H9 (cell line): ENCODE results near the gene CD209. TPM values are rescaled to one million over a fixed set of nuclear protein-coding genes. Genes with fewer than 3 reads are reported as not detected.

ENCODE experiments used
- DNase-seq: peaks from one replicate; pipeline ENCODE4 v3.0.0-alpha.2; 2017
- H2AFZ ChIP-seq: one replicate; pipeline ENCODE4 v1.6.1; 2013; ENCODE audit warnings: mild to moderate bottlenecking, low read length, control low read depth, moderate library complexity
- H2AK5ac ChIP-seq: 2 replicates; pipeline ENCODE4 v1.6.1; 2013; ENCODE audit warnings: low read length, control low read depth, mixed read lengths; ENCODE audit not compliant: insufficient read length
- H2BK120ac ChIP-seq: one replicate; pipeline ENCODE4 v1.6.1; 2013; ENCODE audit warnings: low read depth, mild to moderate bottlenecking, low read length, control low read depth, inconsistent platforms; ENCODE audit not compliant: poor library complexity, severe bottlenecking
- H2BK12ac ChIP-seq: 2 replicates; pipeline ENCODE4 v1.6.1; 2013; ENCODE audit warnings: low read length, control low read depth, mixed read lengths, low read depth; ENCODE audit not compliant: insufficient read length
- H2BK15ac ChIP-seq: 2 replicates; pipeline ENCODE4 v1.6.1; 2013; ENCODE audit warnings: low read depth, low read length, control low read depth
- H2BK20ac ChIP-seq: one replicate; pipeline ENCODE4 v1.6.1; 2013; ENCODE audit warnings: low read depth, mild to moderate bottlenecking, low read length, control low read depth, inconsistent platforms; ENCODE audit not compliant: poor library complexity, severe bottlenecking
- H2BK5ac ChIP-seq: 2 replicates; pipeline ENCODE4 v1.6.1; 2013; ENCODE audit warnings: low read length, control low read depth, mixed read lengths; ENCODE audit not compliant: insufficient read length
- H3K14ac ChIP-seq: 2 replicates; pipeline ENCODE4 v1.6.1; 2013; ENCODE audit warnings: low read length, control low read depth; ENCODE audit not compliant: insufficient read depth
- H3K18ac ChIP-seq: 2 replicates; pipeline ENCODE4 v1.6.1; 2013; ENCODE audit warnings: low read depth, mild to moderate bottlenecking, mixed read lengths, low read length, control low read depth; ENCODE audit not compliant: insufficient read length
- H3K23ac ChIP-seq: 2 replicates; pipeline ENCODE4 v1.6.1; 2013; ENCODE audit warnings: low read length, control low read depth, mixed read lengths, low read depth; ENCODE audit not compliant: insufficient read length
- H3K23me2 ChIP-seq: 2 replicates; pipeline ENCODE4 v1.6.1; 2013; ENCODE audit warnings: low read depth, mild to moderate bottlenecking, mixed read lengths, low read length, control low read depth; ENCODE audit not compliant: insufficient read length, poor library complexity, severe bottlenecking
- H3K27ac ChIP-seq: 2 replicates; pipeline ENCODE4 v1.5.1; 2013; ENCODE audit warnings: low read length, control low read depth, mixed read lengths, low read depth; ENCODE audit not compliant: insufficient read length
- H3K27me3 ChIP-seq: 2 replicates; pipeline ENCODE4 v1.6.1; 2013; ENCODE audit warnings: low read length, control low read depth, inconsistent platforms; ENCODE audit not compliant: insufficient read depth
- H3K4ac ChIP-seq: 2 replicates; pipeline ENCODE4 v1.6.1; 2013; ENCODE audit warnings: low read depth, mild to moderate bottlenecking, control low read depth, inconsistent platforms, low read length, moderate library complexity
- H3K4me1 ChIP-seq: 2 replicates; pipeline ENCODE4 v1.6.1; 2013; ENCODE audit warnings: low read length, control low read depth, inconsistent platforms; ENCODE audit not compliant: insufficient read depth
- H3K4me2 ChIP-seq: 2 replicates; pipeline ENCODE4 v1.6.1; 2013; ENCODE audit warnings: low read length, control low read depth, mixed read lengths; ENCODE audit not compliant: insufficient read length, insufficient read depth
- H3K56ac ChIP-seq: 2 replicates; pipeline ENCODE4 v1.6.1; 2013; ENCODE audit warnings: low read depth, mild to moderate bottlenecking, mixed read lengths, low read length, control low read depth; ENCODE audit not compliant: insufficient read length
- H3K79me1 ChIP-seq: 2 replicates; pipeline ENCODE4 v1.6.1; 2013; ENCODE audit warnings: low read depth, mild to moderate bottlenecking, moderate library complexity, low read length, control low read depth, inconsistent platforms; ENCODE audit not compliant: insufficient read depth, poor library complexity, severe bottlenecking
- H3K79me2 ChIP-seq: 2 replicates; pipeline ENCODE4 v1.6.1; 2013; ENCODE audit warnings: low read length, control low read depth, inconsistent platforms; ENCODE audit not compliant: insufficient read depth
- H3K9ac ChIP-seq: 2 replicates; pipeline ENCODE4 v1.6.1; 2013; ENCODE audit warnings: low read length, control low read depth, mixed read lengths; ENCODE audit not compliant: insufficient read length; ENCODE audit errors: extremely low read depth
- H3K9me3 ChIP-seq: one replicate; pipeline ENCODE4 v1.6.1; 2013; ENCODE audit warnings: low read depth, low read length, inconsistent platforms; ENCODE audit not compliant: control insufficient read depth
- H3T11ph ChIP-seq: one replicate; pipeline ENCODE4 v1.6.1; 2013; ENCODE audit warnings: mild to moderate bottlenecking, low read length, control low read depth, inconsistent platforms
- H4K20me1 ChIP-seq: one replicate; pipeline ENCODE4 v1.6.1; 2013; ENCODE audit not compliant: control insufficient read depth, insufficient read length, insufficient read depth
- H4K5ac ChIP-seq: 2 replicates; pipeline ENCODE4 v1.6.1; 2013; ENCODE audit warnings: low read depth, mild to moderate bottlenecking, mixed read lengths, low read length, control low read depth; ENCODE audit not compliant: insufficient read length
- H4K8ac ChIP-seq: replicated peaks from 2 replicates; pipeline ENCODE4 v1.6.1; 2013; ENCODE audit warnings: low read length, control low read depth, mixed read lengths, low read depth; ENCODE audit not compliant: insufficient read length
- H4K91ac ChIP-seq: 2 replicates; pipeline ENCODE4 v1.6.1; 2013; ENCODE audit warnings: low read depth, mild to moderate bottlenecking, moderate library complexity, mixed read lengths, low read length, control low read depth; ENCODE audit not compliant: insufficient read length
- H3K27ac Mint-ChIP-seq, 3 experiments: 2 replicates in 2 of 3; 3 replicates in 1 of 3; pipeline ENCODE4 v1.8.0; 2020 to 2021; ENCODE audit warnings: mixed read lengths in 3 of 3, mild to moderate bottlenecking in 1 of 3, moderate library complexity in 1 of 3
- H3K27me3 Mint-ChIP-seq: 2 replicates; pipeline ENCODE4 v1.8.0; 2021; ENCODE audit warnings: low read depth, mild to moderate bottlenecking, moderate library complexity, mixed read lengths
- H3K36me3 Mint-ChIP-seq, 3 experiments: 2 replicates in 2 of 3; 3 replicates in 1 of 3; pipeline ENCODE4 v1.8.0; 2020 to 2021; ENCODE audit warnings: low read depth in 3 of 3, mixed read lengths in 3 of 3; ENCODE audit not compliant: insufficient read depth in 1 of 3
- H3K4me1 Mint-ChIP-seq, 2 experiments: 2 replicates each; pipeline ENCODE4 v1.8.0; 2020; ENCODE audit warnings: mixed read lengths in 2 of 2
- H3K4me3 Mint-ChIP-seq, 2 experiments: 2 replicates in 1 of 2; 3 replicates in 1 of 2; pipeline ENCODE4 v1.8.0; 2020 to 2021; ENCODE audit warnings: mild to moderate bottlenecking in 2 of 2, mixed read lengths in 2 of 2, moderate library complexity in 1 of 2
- H3K9me3 Mint-ChIP-seq, 2 experiments: 2 replicates in 1 of 2; 3 replicates in 1 of 2; pipeline ENCODE4 v1.8.0; 2020; ENCODE audit warnings: mild to moderate bottlenecking in 2 of 2, mixed read lengths in 2 of 2, moderate library complexity in 1 of 2
- WGBS: extraction: QIAGEN DNeasy Blood & Tissue Kit; methylation state at CpG from one replicate; pipeline ENCODE4 v1.1.7; 2013; ENCODE audit warnings: missing lambda C conversion rate, low lambda C conversion rate, mixed read lengths; ENCODE audit not compliant: insufficient read length; ENCODE audit errors: extremely low coverage; 5-methylcytosine and 5-hydroxymethylcytosine counted together
- total RNA-seq: library from RNA; stranded (reverse); gene quantifications from 2 replicates; pipeline ENCODE4 v1.2.1, GENCODE V29; 2021
- TF ChIP-seq, protein P1 (sequence below): fragments of 200-600 bp; sonication (generic); conservative IDR thresholded peaks from 3 replicates; pipeline ENCODE4 v1.8.0; 2021; ENCODE audit warnings: antibody characterized with exemption, mild to moderate bottlenecking

The CD209 gene
- total RNA-seq, 1 experiment from 2014 or later: not detected

DNA sequence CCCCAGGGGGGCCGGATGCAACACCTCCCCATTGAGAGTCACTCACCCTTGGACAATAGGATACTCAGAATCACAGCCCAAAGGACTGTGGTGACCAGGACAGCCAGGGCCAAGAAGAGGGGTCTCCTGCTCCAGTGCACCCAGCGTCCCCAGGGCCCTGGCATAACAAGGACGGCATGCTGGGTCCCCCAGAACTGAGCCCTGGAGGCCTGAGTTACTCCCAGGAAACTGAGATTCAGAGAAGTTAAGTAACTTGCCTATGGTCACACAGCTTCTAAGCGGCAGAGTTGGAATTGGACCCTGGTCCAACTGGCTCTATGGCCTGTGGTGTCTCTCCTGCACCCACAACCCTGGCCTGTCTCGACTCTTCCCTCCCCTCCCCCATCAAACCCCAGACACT is 15.7 kb downstream of the CD209 start:
- Histone ChIP-seq H3K27me3 (peaks cover 18% of the 10 kb centered on the region; the same call in 1 of the 2 replicates), H3K9ac (no peak overlapping the region), H2BK12ac (no peak overlapping the region), H3K9me3 (no peaks in the 10 kb centered on the region), H4K8ac (no peak overlapping the region), H3K14ac (no peak overlapping the region), H2AK5ac (no peak overlapping the region), H2BK5ac (no peak overlapping the region), H3K23ac (no peak overlapping the region), H3K4ac (no peak overlapping the region), H2BK20ac (no peak overlapping the region), H4K20me1 (no peaks in the 10 kb centered on the region), H3T11ph (no peak overlapping the region), H3K56ac (no peak overlapping the region), H2BK120ac (no peak overlapping the region), H2BK15ac (no peak overlapping the region), H3K79me2 (no peaks in the 10 kb centered on the region), H3K23me2 (peaks cover 7% of the 10 kb centered on the region), H4K91ac (no peak overlapping the region), H4K5ac (no peak overlapping the region), H2AFZ (no peak overlapping the region), H3K4me1 (no peaks in the 10 kb centered on the region), H3K79me1 (no peaks in the 10 kb centered on the region), H3K4me2 (no peak overlapping the region), H3K27ac (no peak overlapping the region), H3K18ac (no peak overlapping the region)
- H3K27ac Mint-ChIP-seq: no peak overlapping the region
- TF ChIP-seq, protein P1, sequence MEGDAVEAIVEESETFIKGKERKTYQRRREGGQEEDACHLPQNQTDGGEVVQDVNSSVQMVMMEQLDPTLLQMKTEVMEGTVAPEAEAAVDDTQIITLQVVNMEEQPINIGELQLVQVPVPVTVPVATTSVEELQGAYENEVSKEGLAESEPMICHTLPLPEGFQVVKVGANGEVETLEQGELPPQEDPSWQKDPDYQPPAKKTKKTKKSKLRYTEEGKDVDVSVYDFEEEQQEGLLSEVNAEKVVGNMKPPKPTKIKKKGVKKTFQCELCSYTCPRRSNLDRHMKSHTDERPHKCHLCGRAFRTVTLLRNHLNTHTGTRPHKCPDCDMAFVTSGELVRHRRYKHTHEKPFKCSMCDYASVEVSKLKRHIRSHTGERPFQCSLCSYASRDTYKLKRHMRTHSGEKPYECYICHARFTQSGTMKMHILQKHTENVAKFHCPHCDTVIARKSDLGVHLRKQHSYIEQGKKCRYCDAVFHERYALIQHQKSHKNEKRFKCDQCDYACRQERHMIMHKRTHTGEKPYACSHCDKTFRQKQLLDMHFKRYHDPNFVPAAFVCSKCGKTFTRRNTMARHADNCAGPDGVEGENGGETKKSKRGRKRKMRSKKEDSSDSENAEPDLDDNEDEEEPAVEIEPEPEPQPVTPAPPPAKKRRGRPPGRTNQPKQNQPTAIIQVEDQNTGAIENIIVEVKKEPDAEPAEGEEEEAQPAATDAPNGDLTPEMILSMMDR: no peak
- no peaks in the 10 kb centered on the region for H3K36me3 Mint-ChIP-seq
- peak overlapping the region in 1 of 2 experiments; percentile 44; a peak in 1 of 5 replicates for H3K4me3 Mint-ChIP-seq
- H3K9me3 Mint-ChIP-seq: peaks cover 0 to 3% of the 10 kb centered on the region in 2 experiments; a peak in 2 of 5 replicates
- H3K27me3 Mint-ChIP-seq: peaks cover 92% of the 10 kb centered on the region
- DNase-seq: no peak
- WGBS: no CpG with 5 or more reads among the region's 5 CpGs
- H3K4me1 Mint-ChIP-seq: peaks cover 6 to 21% of the 10 kb centered on the region in 2 experiments
